H1 (cell line): ENCODE results near the gene SPTBN4. TPM values are rescaled to one million over a fixed set of nuclear protein-coding genes. Genes with fewer than 3 reads are reported as not detected.

ENCODE experiments used
- CTCF ChIA-PET: fragments of 300-600 bp; sonication (Branson Sonifier 250); formaldehyde crosslinking; loops from one replicate; lab custom pipeline; 2021; ENCODE audit not compliant: partially characterized antibody; lab: Charles Lee
- POLR2A ChIA-PET: fragments of 300-600 bp; sonication (Branson Sonifier 250); formaldehyde crosslinking; loops from one replicate; lab custom pipeline; 2021; ENCODE audit warnings: inconsistent platforms; ENCODE audit not compliant: partially characterized antibody; lab: Charles Lee
- DNase-seq, 2 experiments: peaks; one replicate each; pipeline versions ENCODE4 v3.0.0 to v3.0.0-alpha.2; 2010 to 2022; ENCODE audit warnings: low spot score in 2 of 2, low read depth in 1 of 2, mixed read lengths in 1 of 2
- FAIRE-seq: peaks from 2 replicates; lab custom pipeline; 2011; peaks lifted over from hg19 to GRCh38; lab: Jason Lieb, UNC
- H2AFZ ChIP-seq: 2 replicates; pipeline ENCODE4 v1.8.1; 2012; ENCODE audit warnings: low read length, inconsistent platforms
- H2AK5ac ChIP-seq: 2 replicates; pipeline ENCODE4 v1.6.1; 2013; ENCODE audit warnings: low read depth, low read length
- H2BK120ac ChIP-seq: replicated peaks from 2 replicates; pipeline ENCODE3; 2013; ENCODE audit warnings: low read depth, low read length, inconsistent platforms
- H2BK12ac ChIP-seq: 2 replicates; pipeline ENCODE4 v1.6.1; 2013; ENCODE audit warnings: low read depth, low read length
- H2BK15ac ChIP-seq: 2 replicates; pipeline ENCODE4 v1.6.1; 2013; ENCODE audit warnings: low read length
- H2BK20ac ChIP-seq: 2 replicates; pipeline ENCODE4 v1.6.1; 2013; ENCODE audit warnings: low read length
- H2BK5ac ChIP-seq: 2 replicates; pipeline ENCODE4 v1.6.1; 2013; ENCODE audit warnings: low read depth, low read length
- H3K14ac ChIP-seq: 2 replicates; pipeline ENCODE4 v1.6.1; 2013; ENCODE audit warnings: inconsistent platforms; ENCODE audit not compliant: insufficient read length
- H3K18ac ChIP-seq: 2 replicates; pipeline ENCODE4 v1.6.1; 2013; ENCODE audit warnings: low read length; ENCODE audit errors: extremely low read depth
- H3K23ac ChIP-seq: 2 replicates; pipeline ENCODE4 v1.6.1; 2013; ENCODE audit warnings: inconsistent platforms; ENCODE audit not compliant: insufficient read length
- H3K23me2 ChIP-seq: 2 replicates; pipeline ENCODE4 v1.6.1; 2013; ENCODE audit warnings: low read depth, low read length
- H3K27ac ChIP-seq: 2 replicates; pipeline ENCODE4 v1.6.1; 2011; ENCODE audit warnings: low read depth, low read length, inconsistent platforms
- H3K27me3 ChIP-seq, 4 experiments: replicated peaks in 1 of 4; 1 replicate in 1 of 4; 2 replicates in 3 of 4; pipeline versions ENCODE4 v1.6.1 to v1.8.1; 2011 to 2013; ENCODE audit warnings: low read length in 3 of 4, mild to moderate bottlenecking in 3 of 4, inconsistent platforms in 2 of 4, mixed read lengths in 2 of 4, moderate library complexity in 1 of 4; ENCODE audit not compliant: control insufficient read depth in 3 of 4, insufficient read depth in 3 of 4; ENCODE audit errors: extremely low read depth in 1 of 4
- H3K36me3 ChIP-seq, 4 experiments: 2 replicates each; pipeline versions ENCODE4 v1.6.1 to v1.8.1; 2011 to 2013; ENCODE audit warnings: mild to moderate bottlenecking in 4 of 4, low read length in 3 of 4, moderate library complexity in 2 of 4, control low read depth in 1 of 4, inconsistent platforms in 1 of 4; ENCODE audit not compliant: insufficient read depth in 4 of 4, control insufficient read depth in 2 of 4
- H3K4ac ChIP-seq: replicated peaks from 2 replicates; pipeline ENCODE3; 2013; ENCODE audit warnings: low read length, low read depth, mixed read lengths, inconsistent platforms; ENCODE audit not compliant: insufficient read length
- H3K4me1 ChIP-seq, 4 experiments: replicated peaks in 1 of 4; 1 replicate in 1 of 4; 2 replicates in 3 of 4; pipeline versions ENCODE4 v1.6.1 to v1.8.1; 2011 to 2013; ENCODE audit warnings: low read length in 3 of 4, inconsistent platforms in 2 of 4, mixed read lengths in 1 of 4; ENCODE audit not compliant: insufficient read depth in 4 of 4, control insufficient read depth in 3 of 4
- H3K4me2 ChIP-seq, 2 experiments: 2 replicates each; pipeline versions ENCODE4 v1.6.1 to v1.8.1; 2011 to 2013; ENCODE audit warnings: low read depth in 2 of 2, low read length in 2 of 2, control low read depth in 1 of 2, inconsistent platforms in 1 of 2, mild to moderate bottlenecking in 1 of 2; ENCODE audit not compliant: insufficient read depth in 1 of 2
- H3K4me3 ChIP-seq, 4 experiments: fragments of 200-600, 300-600 bp in 1 of 4; sonication (generic), shearing (Covaris generic), sonication (Bioruptor Twin) in 1 of 4; 2 replicates each; pipeline versions ENCODE4 v1.5.1 to v1.8.1; 2011 to 2016; ENCODE audit warnings: low read length in 4 of 4, low read depth in 3 of 4, control low read depth in 2 of 4, inconsistent platforms in 2 of 4, mild to moderate bottlenecking in 2 of 4, mixed read lengths in 1 of 4, moderate library complexity in 1 of 4; ENCODE audit not compliant: insufficient read depth in 2 of 4; ENCODE audit errors: extremely low read depth in 1 of 4
- H3K56ac ChIP-seq: replicated peaks from 2 replicates; pipeline ENCODE3; 2013; ENCODE audit warnings: low read depth, mild to moderate bottlenecking, mixed read lengths, low read length, inconsistent platforms; ENCODE audit not compliant: insufficient read length
- H3K79me1 ChIP-seq: 2 replicates; pipeline ENCODE4 v1.6.1; 2013; ENCODE audit warnings: low read depth, low read length, control low read depth
- H3K79me2 ChIP-seq, 2 experiments: 2 replicates each; pipeline versions ENCODE4 v1.6.1 to v1.8.1; 2012 to 2013; ENCODE audit warnings: low read length in 2 of 2, mild to moderate bottlenecking in 2 of 2, inconsistent platforms in 1 of 2; ENCODE audit not compliant: insufficient read depth in 2 of 2, control insufficient read depth in 1 of 2
- H3K9ac ChIP-seq, 4 experiments: replicated peaks in 1 of 4; 1 replicate in 1 of 4; 2 replicates in 3 of 4; pipeline versions ENCODE4 v1.6.1 to v1.8.1; 2011 to 2013; ENCODE audit warnings: low read depth in 3 of 4, low read length in 3 of 4, control low read depth in 2 of 4, mild to moderate bottlenecking in 2 of 4, moderate library complexity in 2 of 4, inconsistent platforms in 1 of 4; ENCODE audit errors: extremely low read depth in 1 of 4
- H3K9me3 ChIP-seq, 2 experiments: 2 replicates each; pipeline versions ENCODE4 v1.6.1 to v1.8.1; 2012 to 2013; ENCODE audit warnings: mild to moderate bottlenecking in 2 of 2, moderate library complexity in 2 of 2, control low read depth in 1 of 2, inconsistent platforms in 1 of 2, low read depth in 1 of 2, low read length in 1 of 2, mixed read lengths in 1 of 2; ENCODE audit not compliant: insufficient read depth in 2 of 2
- H4K20me1 ChIP-seq, 2 experiments: replicated peaks in 1 of 2; 2 replicates each; pipeline versions ENCODE3 to v1.8.1; 2011 to 2013; ENCODE audit warnings: inconsistent platforms in 2 of 2, low read length in 2 of 2, mild to moderate bottlenecking in 1 of 2; ENCODE audit not compliant: insufficient read depth in 2 of 2, control insufficient read depth in 1 of 2
- H4K5ac ChIP-seq: 2 replicates; pipeline ENCODE4 v1.6.1; 2013; ENCODE audit warnings: low read length, low read depth, mixed read lengths, inconsistent platforms; ENCODE audit not compliant: insufficient read length
- H4K8ac ChIP-seq: 2 replicates; pipeline ENCODE4 v1.8.0; 2013; ENCODE audit warnings: mild to moderate bottlenecking, moderate library complexity, low read length, inconsistent platforms; ENCODE audit not compliant: insufficient read depth; ENCODE audit errors: extremely low read depth
- H4K91ac ChIP-seq: replicated peaks from 2 replicates; pipeline ENCODE3; 2013; ENCODE audit warnings: low read length, mixed read lengths, inconsistent platforms; ENCODE audit not compliant: insufficient read length
- BACH1 ChIP-seq: IDR thresholded peaks from 2 replicates; pipeline ENCODE4 v1.6.1; 2012; ENCODE audit warnings: low read length, improper control_type of control experiment
- BCL11A ChIP-seq, 2 experiments: IDR thresholded peaks; one replicate each; pipeline ENCODE4 v1.6.1; 2011; ENCODE audit warnings: low read depth in 2 of 2, low read length in 2 of 2, mild to moderate bottlenecking in 2 of 2
- CEBPB ChIP-seq: IDR thresholded peaks from 2 replicates; pipeline ENCODE4 v1.6.1; 2012; ENCODE audit warnings: low read depth, low read length
- GABPA ChIP-seq: IDR thresholded peaks from 2 replicates; pipeline ENCODE4 v1.6.1; 2011; ENCODE audit warnings: mild to moderate bottlenecking, low read length, moderate library complexity, borderline replicate concordance; ENCODE audit not compliant: insufficient read depth
- GTF2F1 ChIP-seq: IDR thresholded peaks from 2 replicates; pipeline ENCODE4 v1.6.1; 2012; ENCODE audit warnings: low read depth, low read length, improper control_type of control experiment, borderline replicate concordance
- JUND ChIP-seq: IDR thresholded peaks from 2 replicates; pipeline ENCODE4 v1.6.1; 2011; ENCODE audit warnings: mild to moderate bottlenecking, improper control_type of control experiment, low read length
- SP1 ChIP-seq: IDR thresholded peaks from 2 replicates; pipeline ENCODE4 v1.6.1; 2011; ENCODE audit warnings: low read depth, low read length
- TAF1 ChIP-seq: IDR thresholded peaks from 2 replicates; pipeline ENCODE4 v1.6.1; 2011; ENCODE audit warnings: mild to moderate bottlenecking, low read depth, low read length
- TCF12 ChIP-seq: IDR thresholded peaks from 2 replicates; pipeline ENCODE4 v1.6.1; 2011; ENCODE audit warnings: low read depth, mild to moderate bottlenecking, low read length
- WGBS, 2 experiments: shearing (Covaris generic) in 1 of 2; methylation state at CpG; one replicate each; pipeline versions ENCODE4 v1.1.6 to v1.1.7; 2013 to 2015; ENCODE audit warnings: low lambda C conversion rate in 2 of 2, mixed read lengths in 2 of 2, inconsistent platforms in 1 of 2, low coverage in 1 of 2, missing lambda C conversion rate in 1 of 2; ENCODE audit not compliant: insufficient replicate concordance in 2 of 2, insufficient coverage in 1 of 2, insufficient read length in 1 of 2; ENCODE audit errors: extremely low coverage in 1 of 2, missing lambda C conversion rate in 1 of 2; 5-methylcytosine and 5-hydroxymethylcytosine counted together
- polyA plus RNA-seq, 7 experiments: library from polyadenylated mRNA; depleted of rRNA in 3 of 7; stranded (reverse) in 5 of 7; unstranded in 2 of 7; fragments of >200 nt in 5 of 7; fragments of 200-250 nt in 2 of 7; gene quantifications; 1 replicate in 5 of 7; 2 replicates in 1 of 7; 4 replicates in 1 of 7; pipeline versions ENCODE4 v1.2.1 to v1.2.3, GENCODE V29; 2011 to 2013; ENCODE audit warnings: missing spikeins in 2 of 7, mixed read lengths in 2 of 7
- total RNA-seq: library from RNA; stranded (reverse); fragmentation: NEBNext Ultra II Directional; extraction: Animal tissue kit (Norgen Biotek cat#: 25700); gene quantifications from 2 replicates; pipeline ENCODE4 v1.2.1, GENCODE V29; 2021

The SPTBN4 gene
- total and polyA plus RNA-seq, 2 of the 8 experiments (the other 6 are each of a cell fraction or from before 2014, with no cell fraction given) = 1.9 to 3.0 TPM

DNA sequence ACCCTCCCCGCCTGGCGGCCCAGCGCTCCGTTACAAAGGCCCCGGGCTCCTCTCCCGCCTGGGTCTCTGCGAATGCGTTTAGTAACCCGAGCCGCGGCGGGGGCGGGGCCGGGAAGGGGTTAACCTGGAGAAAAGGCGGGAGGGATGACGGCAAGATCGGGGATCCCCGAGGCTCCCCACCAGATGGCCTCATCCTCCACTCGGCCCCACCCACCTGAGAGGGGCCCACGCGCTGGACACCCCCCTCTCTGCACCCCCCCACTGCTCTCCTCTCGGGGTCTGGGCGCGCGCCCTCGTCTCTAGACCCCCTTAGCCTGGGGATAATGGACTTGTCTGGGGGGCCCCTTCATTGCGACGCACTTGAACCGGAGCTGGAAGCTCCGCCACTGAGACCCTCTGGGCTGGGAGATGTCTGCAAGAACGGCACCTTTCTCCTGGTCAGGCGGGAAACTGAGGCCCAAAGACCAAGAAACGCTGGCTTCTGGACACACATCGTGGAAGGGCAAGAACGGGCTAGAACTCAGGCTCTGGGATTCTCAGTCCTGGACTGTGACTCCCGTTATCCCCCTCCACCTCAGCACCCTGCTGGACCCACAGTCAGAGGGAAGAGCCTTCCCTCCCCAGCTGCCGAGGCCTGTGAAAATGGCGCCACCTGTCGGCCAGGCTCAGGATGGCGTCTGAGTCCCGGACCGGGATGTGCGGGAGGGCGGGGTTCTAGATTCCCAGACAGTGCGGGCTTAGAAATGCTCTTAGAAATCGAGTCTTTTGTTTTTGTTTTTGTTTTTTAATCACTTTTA, 131.5 kb downstream of the SPTBN4 start:
- Histone ChIP-seq H3K79me1 (no peaks in the 10 kb centered on the region), H3K79me2 (no peaks in the 10 kb centered on the region), H3K56ac (no peak overlapping the region), H3K23me2 (peaks cover 16% of the 10 kb centered on the region; the same call in 1 of the 2 replicates), H3K9me3 (no peaks in the 10 kb centered on the region), H2BK120ac (no peak overlapping the region), H3K18ac (peak overlapping the region; percentile 42; the same call in 1 of the 2 replicates), H2BK15ac (no peak overlapping the region), H4K20me1 (peaks cover 3 to 6% of the 10 kb centered on the region in 2 experiments), H4K91ac (no peak overlapping the region), H4K5ac (peak overlapping the region; percentile 78), H3K27me3 (peaks cover 19 to 47% (median 42%) of the 10 kb centered on the region in 4 experiments), H3K4me2 (peak overlapping the region; percentile 17 to 92), H3K27ac (peak overlapping the region; percentile 78), H2AK5ac (no peak overlapping the region), H4K8ac (peak overlapping the region; percentile 69; the same call in 1 of the 2 replicates), H2BK5ac (no peak overlapping the region; the same call in 1 of the 2 replicates), H3K9ac (peak overlapping the region in 2 of 4 experiments; percentile 51 to 62; a peak in 2 of 7 replicates), H2AFZ (peak overlapping the region; percentile 59; the same call in 1 of the 2 replicates), H2BK12ac (no peak overlapping the region; the same call in 1 of the 2 replicates), H3K23ac (no peak overlapping the region), H3K14ac (no peak overlapping the region), H3K4me1 (peaks cover 9 to 33% (median 21%) of the 10 kb centered on the region in 4 experiments), H3K36me3 (no peaks in the 10 kb centered on the region; a peak in 1 of 8 replicates), H3K4me3 (peak overlapping the region; percentile 38 to 69 (median 64)), H3K4ac (no peak overlapping the region), H2BK20ac (no peak overlapping the region)
- ChIA-PET CTCF (interaction anchor here (0.6 to 11.3 kb wide), 16 partner anchors 9 to 134 kb away, joined by 3 to 100 read pairs (median 4); no protein-coding TSS in a partner anchor), POLR2A (interaction anchor here (0.5 to 2.1 kb wide), 9 partner anchors 8 to 174 kb away, joined by 3 to 4 read pairs (median 3); no protein-coding TSS in a partner anchor)
- 3% methylated on average over 26 of the region's 46 CpGs; no CpG with 5 or more reads in 1 of the 2 experiments for WGBS, 2 experiments
- DNase-seq = peak in 1 of 2 experiments; percentile 97
- no peak for FAIRE-seq
- TF ChIP-seq BCL11A (IDR thresholded peaks at IDR 0.05; ENCODE audit: low read depth in 2 of 2, low read length in 2 of 2) = no peak
- TF ChIP-seq GABPA = no peak
- TF ChIP-seq TCF12 = 0 out of 2 replicates have a peak, but pooled peaks have one; percentile 55
- no peak for TF ChIP-seq BACH1
- TF ChIP-seq JUND = peak; percentile 84
- TF ChIP-seq TAF1 = peak; percentile 58; the same call in 1 of the 2 replicates
- peak; percentile 58; the same call in 1 of the 2 replicates for TF ChIP-seq SP1
- TF ChIP-seq CEBPB = no peak
- TF ChIP-seq GTF2F1 = no peak
